AG09319 (cell line): ENCODE measurements around the gene NBEAL1.
A peak's percentile ranks its signal among the peaks of the same experiment; 100 is the strongest.
"Not testable (repeated sequence)": the region's sequence is repeated elsewhere in the genome, so short reads cannot be mapped to it uniquely, and the experiment has no call there.

ENCODE experiments used
- DNase-seq: peaks from one replicate; pipeline ENCODE4 v3.0.0-alpha.2; 2010; ENCODE audit warnings: low read depth; ENCODE audit errors: extremely low read depth
- TF ChIP-seq, protein P1 (sequence below): IDR thresholded peaks from 2 replicates; pipeline ENCODE4 v1.5.1; 2011; ENCODE audit warnings: low read depth, mild to moderate bottlenecking, inconsistent platforms, low read length, moderate library complexity

Gene NBEAL1

DNA sequence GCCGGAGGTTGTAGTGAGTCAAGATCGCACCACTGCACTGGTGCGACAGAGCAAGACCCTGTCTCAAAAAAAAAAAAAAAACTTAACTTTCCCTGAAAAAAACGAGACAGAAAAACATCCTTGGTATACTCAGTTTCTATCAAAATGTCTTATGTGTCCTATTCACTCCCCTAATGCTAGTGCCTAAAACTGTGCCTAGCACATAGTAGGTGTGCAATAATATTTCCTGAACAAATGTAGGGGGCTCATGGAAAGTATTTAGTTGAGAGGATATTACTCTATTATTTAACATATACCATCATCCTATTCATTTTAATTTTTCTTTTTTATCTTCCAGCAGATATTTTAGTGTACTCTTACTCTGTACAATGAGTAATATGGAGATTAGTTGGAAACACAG lies 120.4 kb downstream of the NBEAL1 start:
- TF ChIP-seq, protein P1, sequence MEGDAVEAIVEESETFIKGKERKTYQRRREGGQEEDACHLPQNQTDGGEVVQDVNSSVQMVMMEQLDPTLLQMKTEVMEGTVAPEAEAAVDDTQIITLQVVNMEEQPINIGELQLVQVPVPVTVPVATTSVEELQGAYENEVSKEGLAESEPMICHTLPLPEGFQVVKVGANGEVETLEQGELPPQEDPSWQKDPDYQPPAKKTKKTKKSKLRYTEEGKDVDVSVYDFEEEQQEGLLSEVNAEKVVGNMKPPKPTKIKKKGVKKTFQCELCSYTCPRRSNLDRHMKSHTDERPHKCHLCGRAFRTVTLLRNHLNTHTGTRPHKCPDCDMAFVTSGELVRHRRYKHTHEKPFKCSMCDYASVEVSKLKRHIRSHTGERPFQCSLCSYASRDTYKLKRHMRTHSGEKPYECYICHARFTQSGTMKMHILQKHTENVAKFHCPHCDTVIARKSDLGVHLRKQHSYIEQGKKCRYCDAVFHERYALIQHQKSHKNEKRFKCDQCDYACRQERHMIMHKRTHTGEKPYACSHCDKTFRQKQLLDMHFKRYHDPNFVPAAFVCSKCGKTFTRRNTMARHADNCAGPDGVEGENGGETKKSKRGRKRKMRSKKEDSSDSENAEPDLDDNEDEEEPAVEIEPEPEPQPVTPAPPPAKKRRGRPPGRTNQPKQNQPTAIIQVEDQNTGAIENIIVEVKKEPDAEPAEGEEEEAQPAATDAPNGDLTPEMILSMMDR = no peak
- DNase-seq = no peak

DNA sequence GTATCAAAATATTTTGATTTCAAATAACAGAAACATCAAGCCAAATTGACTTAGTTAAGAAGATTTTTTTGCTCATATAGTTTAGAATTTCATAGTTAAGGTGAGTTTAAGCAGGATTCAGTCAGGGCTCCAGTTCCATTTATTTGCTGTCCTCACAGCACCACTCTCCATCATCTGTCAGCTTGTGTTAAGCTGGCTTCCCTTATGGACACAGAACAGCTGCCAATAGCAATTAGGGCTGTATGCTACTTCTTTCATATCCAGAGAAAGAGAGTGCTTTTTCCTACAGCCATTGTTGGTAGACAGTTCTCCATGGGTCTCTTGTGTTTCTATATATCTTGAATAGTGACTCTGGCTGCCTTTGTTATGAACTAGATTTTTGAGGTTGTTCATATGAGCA lies 128.7 kb downstream of the NBEAL1 start:
- TF ChIP-seq, protein P1 = no peak
- DNase-seq = no peak

DNA sequence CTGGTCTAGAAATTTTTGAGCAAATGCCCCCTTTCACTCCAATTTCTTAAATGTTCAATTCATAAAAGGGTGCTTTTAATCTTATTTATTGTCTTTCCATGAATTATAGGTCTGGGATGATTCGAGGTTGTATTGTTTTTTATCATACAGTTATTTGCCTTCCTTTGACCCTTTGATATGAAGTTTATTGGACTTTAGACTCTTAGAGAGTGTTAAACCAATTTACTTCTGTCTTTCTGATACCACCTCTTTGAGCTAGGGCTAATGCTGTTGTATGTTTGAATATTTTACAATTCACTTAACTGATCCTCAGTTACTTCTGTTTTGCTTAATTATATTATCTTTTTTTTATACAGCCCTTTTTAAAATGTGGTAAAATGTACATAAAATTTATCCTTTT lies 134.5 kb downstream of the NBEAL1 start:
- DNase-seq = no peak
- TF ChIP-seq, protein P1 = no peak

DNA sequence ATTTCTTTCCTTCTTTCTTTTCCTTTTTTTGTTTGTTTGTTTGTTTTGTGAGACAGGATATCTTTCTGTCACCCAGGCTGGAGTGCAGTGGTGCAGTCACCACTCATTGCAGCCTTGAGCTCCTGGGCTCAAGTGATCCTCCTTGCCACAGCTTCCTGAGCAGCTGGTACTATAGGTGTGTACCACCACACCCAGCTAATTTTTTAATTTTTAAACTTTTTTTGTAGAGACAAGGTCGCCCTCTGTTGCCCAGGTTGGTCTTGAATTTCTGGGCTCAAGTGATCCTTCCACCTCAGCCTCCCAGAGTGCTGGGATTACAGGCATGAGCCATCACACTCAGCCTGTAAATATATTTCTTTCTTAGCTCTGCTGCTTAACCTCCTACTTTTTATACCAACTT lies 140.7 kb downstream of the NBEAL1 start:
- TF ChIP-seq, protein P1 = no peak
- DNase-seq = no peak

DNA sequence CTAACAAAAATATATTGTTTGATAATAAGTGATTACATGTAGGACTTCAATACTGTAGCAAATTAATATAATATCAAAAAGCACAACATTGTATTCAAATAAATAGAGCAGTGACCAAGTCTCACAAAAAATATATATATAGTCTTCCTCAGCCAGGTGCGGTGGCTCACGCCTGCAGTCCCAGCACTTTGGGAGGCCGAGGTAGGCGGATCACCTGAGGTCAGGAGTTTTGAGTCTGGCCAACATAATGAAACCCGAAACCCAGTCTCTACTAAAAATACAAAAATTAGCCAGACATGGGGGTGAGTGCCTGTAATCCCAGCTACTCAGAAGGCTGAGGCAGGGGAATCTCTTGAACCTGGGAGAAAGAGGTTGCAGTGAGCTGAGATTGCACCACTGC lies 148.0 kb downstream of the NBEAL1 start:
- not testable (repeated sequence) for DNase-seq

DNA sequence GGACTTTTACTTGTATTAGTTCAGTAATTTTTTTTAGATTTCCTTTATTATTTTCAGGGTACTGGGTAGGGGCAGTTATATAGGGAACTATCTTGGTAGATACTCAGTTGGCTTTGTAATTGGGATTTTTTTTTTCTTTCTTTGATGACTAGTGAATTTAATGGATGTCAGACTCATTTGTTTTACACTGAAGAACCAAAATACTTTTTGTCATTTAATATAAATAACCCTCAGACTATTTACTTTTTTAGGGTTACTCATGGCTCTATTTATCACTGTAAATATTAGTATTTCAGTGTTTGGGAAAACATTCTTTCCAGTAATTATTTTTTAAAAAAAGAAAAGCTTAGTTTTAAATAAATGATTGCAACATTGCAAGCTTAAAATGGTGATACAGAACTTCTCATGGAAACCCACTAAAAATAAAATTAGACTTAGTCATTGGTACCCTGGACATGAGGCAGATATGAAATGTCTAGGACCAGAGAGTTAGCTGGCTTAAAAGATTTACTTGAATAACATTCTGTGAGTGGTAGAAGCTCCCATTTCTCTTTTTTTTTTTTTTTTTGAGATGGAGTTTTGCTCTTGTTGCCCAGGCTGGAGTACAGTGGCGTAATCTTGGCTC lies 149.7 kb downstream of the NBEAL1 start:
- DNase-seq = peak; percentile 54
- TF ChIP-seq, protein P1 = no peak

DNA sequence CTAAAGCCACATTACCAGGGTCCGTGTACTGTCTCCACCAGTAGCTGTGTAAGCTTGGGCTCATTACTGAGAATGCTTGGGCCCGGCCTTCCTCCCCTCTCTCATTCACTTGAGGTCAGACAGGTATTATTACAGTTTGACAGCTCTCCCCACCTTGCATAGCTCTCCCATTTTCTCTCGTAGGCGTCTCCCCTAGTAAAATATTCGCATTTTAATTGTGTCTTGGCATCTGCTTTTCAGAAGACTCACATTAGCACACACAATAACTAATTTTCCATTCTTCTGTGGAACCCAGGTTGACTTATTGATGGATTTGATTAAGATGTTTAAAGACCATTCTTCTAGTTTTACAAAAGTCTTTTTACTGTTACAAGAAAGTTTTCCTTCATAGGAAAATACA lies 153.1 kb downstream of the NBEAL1 start:
- TF ChIP-seq, protein P1 = no peak
- DNase-seq = no peak

DNA sequence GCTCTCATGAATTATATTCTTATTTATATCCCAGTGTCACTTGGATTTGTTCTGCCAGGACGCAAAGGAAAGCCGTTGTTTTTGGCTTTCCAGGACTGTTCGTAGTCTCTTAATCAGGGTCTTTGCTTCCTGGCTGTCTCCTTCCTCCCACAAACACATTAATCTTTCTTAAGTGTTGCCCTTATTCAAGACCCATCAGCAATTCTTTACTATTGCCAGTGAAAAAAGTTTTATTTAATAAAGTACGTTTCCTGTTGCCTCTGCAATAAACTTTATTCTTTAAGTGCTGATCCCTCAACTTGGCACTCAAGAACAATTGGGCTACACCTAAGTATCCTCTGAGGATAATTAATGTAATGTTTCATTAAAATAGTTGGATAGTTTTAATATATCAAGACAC lies 155.8 kb downstream of the NBEAL1 start:
- no peak for DNase-seq
- TF ChIP-seq, protein P1 = no peak
